ENCODE results near the gene KLHDC3. TPM values are rescaled to one million over a fixed set of nuclear protein-coding genes. Genes with fewer than 3 reads are reported as not detected.

KLHDC3 gene
- polyA plus RNA-seq, 1 experiment, result 41.3 TPM

DNA sequence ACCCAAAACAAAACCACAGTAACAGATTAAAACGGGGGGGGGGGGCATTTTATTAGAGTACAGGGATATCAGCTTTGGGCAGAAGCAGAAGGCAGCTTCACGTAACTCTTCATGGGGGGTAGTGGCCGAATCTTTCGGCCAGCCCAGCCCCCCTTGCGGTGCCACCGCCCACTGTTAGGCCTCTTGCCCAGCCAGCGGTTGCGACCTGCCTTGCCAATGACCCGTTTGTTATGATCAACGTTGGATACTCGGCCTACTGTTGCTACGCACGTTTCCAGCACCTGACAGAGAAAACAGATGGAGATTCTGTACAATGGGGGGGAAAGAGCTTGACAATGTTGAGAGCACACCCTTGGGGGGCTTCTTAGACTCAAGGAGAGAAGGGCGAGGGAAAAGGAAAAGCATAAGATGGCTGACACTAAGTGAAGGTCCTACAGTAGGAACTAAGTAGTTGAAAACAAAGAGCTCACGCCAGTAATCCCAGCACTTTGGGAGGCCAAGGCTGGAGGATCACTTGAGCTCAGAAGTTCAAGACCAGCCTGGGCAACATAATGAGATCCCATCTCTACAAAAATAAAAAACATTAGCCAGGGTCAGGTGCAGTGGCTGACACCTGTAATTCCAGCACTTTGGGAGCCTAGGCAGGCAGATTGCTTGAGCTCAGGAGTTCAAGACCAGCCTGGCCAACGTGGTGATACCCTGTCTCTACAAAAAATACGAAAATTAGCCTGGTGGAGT lies 40.3 kb downstream of the KLHDC3 start:
- ChIA-PET POLR2A (interaction anchor here (0.6 to 2.6 kb wide), 19 partner anchors 9 to 630 kb away, joined by 3 to 25 read pairs (median 4); partner anchors contain the start of genes CNPY3, CUL9, KLHDC3 and MEA1), CTCF (interaction anchor here (0.6 to 2.3 kb wide), 2 partner anchors 89 to 91 kb away, joined by 6 read pairs; no protein-coding TSS in a partner anchor)
- no peak for TF ChIP-seq CTCF (IDR thresholded peaks at IDR 0.05; ENCODE audit: low read depth, low read length)
- Histone ChIP-seq H3K27ac (ENCODE audit: low read depth, low read length) (peak overlapping the region; percentile 42), H3K27me3 (ENCODE audit: control insufficient read depth, insufficient read depth, low read length) (no peaks in the 10 kb centered on the region), H3K9me3 (ENCODE audit: control insufficient read depth, insufficient read depth, low read length) (peaks cover 4% of the 10 kb centered on the region; the same call in 1 of the 2 replicates), H3K4me3 (ENCODE audit: low read depth, low read length) (peak overlapping the region; percentile 89)
- DNase-seq (ENCODE audit: low read depth, low spot score), result no peak

DNA sequence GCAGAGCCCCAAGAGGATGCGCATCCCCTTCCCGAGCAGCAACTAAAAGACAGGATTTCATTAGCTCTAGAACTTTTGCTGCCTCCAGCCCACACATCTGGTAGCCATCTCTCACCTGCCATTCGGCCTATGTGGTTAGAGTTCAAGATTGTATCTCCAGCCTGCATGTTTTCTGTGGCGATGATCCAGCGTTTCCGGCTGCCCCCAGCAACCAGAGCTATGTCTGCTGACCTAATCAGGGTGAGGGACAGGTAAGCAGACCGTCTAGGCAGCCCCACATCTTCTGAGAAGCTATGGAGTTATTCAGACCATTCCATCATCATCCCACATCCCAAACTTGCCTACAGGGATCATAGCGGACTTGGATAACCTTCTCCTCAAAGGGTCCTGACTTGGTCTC lies 41.9 kb downstream of the KLHDC3 start:
- no peak overlapping the region for H3K27ac ChIP-seq (ENCODE audit: low read depth, low read length)
- ChIA-PET CTCF (no interaction called here), POLR2A (interaction anchor here (0.6 to 1.4 kb wide), 2 partner anchors 88 to 313 kb away, joined by 3 read pairs; partner anchors contain the start of gene ZNF318)
- peaks cover 4% of the 10 kb centered on the region; the same call in 1 of the 2 replicates for H3K9me3 ChIP-seq (ENCODE audit: control insufficient read depth, insufficient read depth, low read length)
- no peak for TF ChIP-seq CTCF (IDR thresholded peaks at IDR 0.05; ENCODE audit: low read depth, low read length)
- no peaks in the 10 kb centered on the region for H3K27me3 ChIP-seq (ENCODE audit: control insufficient read depth, insufficient read depth, low read length)
- no peak overlapping the region for H3K4me3 ChIP-seq (ENCODE audit: low read depth, low read length)
- no peak for DNase-seq (ENCODE audit: low read depth, low spot score)

DNA sequence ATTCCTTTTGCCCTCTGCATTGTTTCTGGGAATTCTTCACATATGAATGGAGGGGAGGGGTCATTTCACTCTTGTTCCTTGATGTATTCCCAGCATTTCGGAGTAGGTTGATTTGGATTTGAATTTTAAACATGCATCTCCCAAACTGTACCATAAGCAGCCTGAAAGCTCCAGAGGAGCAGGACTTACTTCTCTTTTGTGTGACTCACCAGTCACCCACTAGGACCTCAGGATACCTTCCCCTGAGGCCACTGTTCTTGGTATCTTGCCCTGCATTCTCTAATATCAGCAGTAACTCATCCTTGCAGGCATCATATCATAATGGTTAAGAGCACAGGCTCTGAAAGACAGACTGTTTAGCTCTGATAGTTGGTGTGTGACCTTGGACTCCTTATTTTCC lies 44.5 kb downstream of the KLHDC3 start:
- no peaks in the 10 kb centered on the region; the same call in 1 of the 2 replicates for H3K9me3 ChIP-seq (ENCODE audit: control insufficient read depth, insufficient read depth, low read length)
- no peak overlapping the region for H3K27ac ChIP-seq (ENCODE audit: low read depth, low read length)
- H3K27me3 ChIP-seq (ENCODE audit: control insufficient read depth, insufficient read depth, low read length), result no peaks in the 10 kb centered on the region
- DNase-seq (ENCODE audit: low read depth, low spot score), result no peak
- POLR2A ChIA-PET, result interaction anchor here (0.7 to 2.4 kb wide), 2 partner anchors 17 to 153 kb away, joined by 3 to 21 read pairs; partner anchors contain the start of gene PTK7
- CTCF ChIA-PET, result interaction anchor here (0.8 to 1.4 kb wide), 2 partner anchors 70 to 156 kb away, joined by 4 read pairs; no protein-coding TSS in a partner anchor
- TF ChIP-seq CTCF (IDR thresholded peaks at IDR 0.05; ENCODE audit: low read depth, low read length), result no peak
- H3K4me3 ChIP-seq (ENCODE audit: low read depth, low read length), result peak overlapping the region; percentile 100

- Histone ChIP-seq H3K27me3 (ENCODE audit: control insufficient read depth, insufficient read depth, low read length) (no peaks in the 10 kb centered on the region), H3K9me3 (ENCODE audit: control insufficient read depth, insufficient read depth, low read length) (no peaks in the 10 kb centered on the region; the same call in 1 of the 2 replicates), H3K4me3 (ENCODE audit: low read depth, low read length) (peak within 1 kb of the TSS; percentile 100), H3K27ac (ENCODE audit: low read depth, low read length) (peak within 1 kb of the TSS; percentile 65)
- peak; percentile 93 for DNase-seq (ENCODE audit: low read depth, low spot score)
- ChIA-PET POLR2A (interaction anchor here (0.5 to 2.4 kb wide), 7 partner anchors 16 to 1271 kb away, joined by 3 to 21 read pairs (median 4); partner anchors contain the start of genes PPP2R5D, PTK7 and RRP36), CTCF (interaction anchor here (0.6 to 1.4 kb wide), 4 partner anchors 69 to 111 kb away, joined by 3 to 6 read pairs (median 4); no protein-coding TSS in a partner anchor)
- no peak for TF ChIP-seq CTCF (IDR thresholded peaks at IDR 0.05; ENCODE audit: low read depth, low read length)
Observed at GRCh38 chr6:43059168-43060033, 45.4 kb downstream of the KLHDC3 start, which contains the start of the genes KLC4 and MRPL2. KLC4 (plus strand) TSS chr6:43059631; CDS start chr6:43061336, 1,705 bp downstream. MRPL2 (minus strand) TSS chr6:43059434; CDS start chr6:43059381, 53 bp downstream.

Measured in AG04450 (cell line).